Common myeloid progenitor, CD34-positive (primary cell): ENCODE data around the gene SPATS2L.

ENCODE experiments used
- CTCF ChIA-PET: fragments of 350-600 bp; sonication (Branson Sonifier 250); formaldehyde crosslinking; loops from one replicate; lab custom pipeline; 2021; ENCODE audit warnings: antibody characterized with exemption; lab: Charles Lee
- POLR2A ChIA-PET: fragments of 350-600 bp; sonication (Branson Sonifier 250); formaldehyde crosslinking; loops from one replicate; lab custom pipeline; 2021; ENCODE audit warnings: antibody characterized with exemption; lab: Charles Lee
- DNase-seq, 3 donors: peaks; one replicate each; pipeline versions ENCODE4 v3.0.0 to v3.0.0-alpha.2; 2013
- H3K27ac ChIP-seq, 2 experiments: 1 replicate in 1 of 2; 2 replicates in 1 of 2; pipeline ENCODE4 v1.7.0; 2013; ENCODE audit warnings: inconsistent platforms in 2 of 2, low read length in 2 of 2, mild to moderate bottlenecking in 2 of 2, low read depth in 1 of 2, moderate library complexity in 1 of 2; ENCODE audit not compliant: severe bottlenecking in 2 of 2, insufficient read depth in 1 of 2, poor library complexity in 1 of 2
- H3K27me3 ChIP-seq, 5 experiments: replicated peaks in 2 of 5; 1 replicate in 3 of 5; 2 replicates in 2 of 5; pipeline versions ENCODE4 v1.6.1 to v1.7.0; 2013; ENCODE audit warnings: low read length in 4 of 5, mild to moderate bottlenecking in 2 of 5, moderate library complexity in 2 of 5, inconsistent platforms in 1 of 5; ENCODE audit not compliant: insufficient read depth in 5 of 5, control insufficient read depth in 4 of 5
- H3K36me3 ChIP-seq, 4 experiments: 1 replicate in 2 of 4; 2 replicates in 2 of 4; pipeline versions ENCODE4 v1.6.1 to v1.7.0; 2013; ENCODE audit warnings: low read length in 3 of 4, control low read depth in 1 of 4, mild to moderate bottlenecking in 1 of 4; ENCODE audit not compliant: control insufficient read depth in 4 of 4, insufficient read depth in 4 of 4
- H3K4me1 ChIP-seq, 4 experiments: 1 replicate in 3 of 4; 2 replicates in 1 of 4; pipeline versions ENCODE4 v1.6.1 to v1.7.1; 2013; ENCODE audit warnings: low read length in 3 of 4, mild to moderate bottlenecking in 3 of 4, control low read depth in 1 of 4, inconsistent platforms in 1 of 4, moderate library complexity in 1 of 4; ENCODE audit not compliant: control insufficient read depth in 4 of 4, insufficient read depth in 4 of 4; ENCODE audit errors: control extremely low read depth in 1 of 4
- H3K4me3 ChIP-seq, 7 experiments: 1 replicate in 4 of 7; 2 replicates in 3 of 7; pipeline versions ENCODE4 v1.5.1 to v1.7.0; 2013; ENCODE audit warnings: mild to moderate bottlenecking in 7 of 7, low read length in 6 of 7, moderate library complexity in 6 of 7, inconsistent platforms in 2 of 7, low read depth in 2 of 7, control low read depth in 1 of 7; ENCODE audit not compliant: insufficient read depth in 4 of 7, control insufficient read depth in 1 of 7; ENCODE audit errors: extremely low read depth in 1 of 7
- H3K9me3 ChIP-seq, 5 experiments: 1 replicate in 4 of 5; 2 replicates in 1 of 5; pipeline versions ENCODE4 v1.6.1 to v1.7.1; 2013; ENCODE audit warnings: low read length in 4 of 5, mild to moderate bottlenecking in 2 of 5, inconsistent platforms in 1 of 5, low read depth in 1 of 5, moderate library complexity in 1 of 5; ENCODE audit not compliant: control insufficient read depth in 4 of 5, insufficient read depth in 2 of 5; ENCODE audit errors: control extremely low read depth in 1 of 5
- WGBS: methylation state at CpG from one replicate; pipeline ENCODE4 v1.1.5; 2013; ENCODE audit not compliant: insufficient coverage; 5-methylcytosine and 5-hydroxymethylcytosine counted together

SPATS2L gene

GRCh38 chr2:200329798-200330197 lies 23.3 kb downstream of the SPATS2L start:
- Histone ChIP-seq H3K4me3 (no peak overlapping the region), H3K27ac (no peak overlapping the region), H3K27me3 (no peaks in the 10 kb centered on the region), H3K9me3 (no peaks in the 10 kb centered on the region), H3K36me3 (no peaks in the 10 kb centered on the region), H3K4me1 (peaks cover 0 to 3% (median 0%) of the 10 kb centered on the region in 4 experiments)
- no peak for DNase-seq
- POLR2A ChIA-PET, result no interaction called here
- 69% methylated on average over 2 of the region's 3 CpGs for WGBS
- CTCF ChIA-PET, result interaction anchor here (1.5 kb wide), 1 partner anchor 23 kb away, joined by 5 read pairs; no protein-coding TSS in a partner anchor

GRCh38 chr2:200330351-200331060 lies 24.0 kb downstream of the SPATS2L start:
- POLR2A ChIA-PET, result no interaction called here
- CTCF ChIA-PET, result interaction anchor here (1.5 kb wide), 1 partner anchor 22 kb away, joined by 5 read pairs; no protein-coding TSS in a partner anchor

GRCh38 chr2:200331061-200331400 lies 24.5 kb downstream of the SPATS2L start:
- Histone ChIP-seq H3K36me3 (no peaks in the 10 kb centered on the region), H3K4me1 (peaks cover 0 to 4% (median 1%) of the 10 kb centered on the region in 4 experiments), H3K27me3 (no peaks in the 10 kb centered on the region), H3K27ac (no peak overlapping the region), H3K9me3 (no peaks in the 10 kb centered on the region), H3K4me3 (no peak overlapping the region)
- DNase-seq, result no peak
- no CpG with 5 or more reads among the region's 2 CpGs for WGBS
- ChIA-PET CTCF (interaction anchor here (1.5 kb wide), 1 partner anchor 21 kb away, joined by 5 read pairs; no protein-coding TSS in a partner anchor), POLR2A (no interaction called here)

More at GRCh38 chr2:200330351-200331060, 24.0 kb downstream of the SPATS2L start:
- Histone ChIP-seq H3K4me3 (no peak overlapping the region), H3K36me3 (no peaks in the 10 kb centered on the region), H3K27ac (no peak overlapping the region), H3K9me3 (no peaks in the 10 kb centered on the region), H3K27me3 (no peaks in the 10 kb centered on the region), H3K4me1 (peaks cover 0 to 4% (median 1%) of the 10 kb centered on the region in 4 experiments)
- no peak for DNase-seq
- WGBS, result 84% methylated on average over 3 of the region's 5 CpGs

GRCh38 chr2:200335657-200336056 lies 29.2 kb downstream of the SPATS2L start:
- no peaks in the 10 kb centered on the region for H3K27me3 ChIP-seq
- no peak for DNase-seq
- peaks cover 0 to 24% (median 18%) of the 10 kb centered on the region in 4 experiments for H3K4me1 ChIP-seq
- H3K36me3 ChIP-seq, result no peaks in the 10 kb centered on the region
- ChIA-PET CTCF (no interaction called here), POLR2A (no interaction called here)
- WGBS, result 100% methylated on average over 1 of the region's 2 CpGs
- no peak overlapping the region for H3K27ac ChIP-seq
- no peaks in the 10 kb centered on the region for H3K9me3 ChIP-seq
- H3K4me3 ChIP-seq, result no peak overlapping the region

GRCh38 chr2:200336980-200337615 lies 30.6 kb downstream of the SPATS2L start:
- CTCF ChIA-PET, result interaction anchor here (1.1 to 1.4 kb wide), 2 partner anchors 15 to 27 kb away, joined by 3 read pairs; no protein-coding TSS in a partner anchor
- DNase-seq, result no peak
- Histone ChIP-seq H3K4me1 (peaks cover 0 to 24% (median 18%) of the 10 kb centered on the region in 4 experiments), H3K36me3 (no peaks in the 10 kb centered on the region), H3K27ac (no peak overlapping the region), H3K27me3 (no peaks in the 10 kb centered on the region), H3K9me3 (no peaks in the 10 kb centered on the region), H3K4me3 (no peak overlapping the region)
- POLR2A ChIA-PET, result no interaction called here
- 83% methylated on average over 1 of the region's 3 CpGs for WGBS

GRCh38 chr2:200337621-200338020 lies 31.1 kb downstream of the SPATS2L start:
- CTCF ChIA-PET, result interaction anchor here (1.1 to 1.4 kb wide), 3 partner anchors 16 to 26 kb away, joined by 3 read pairs; no protein-coding TSS in a partner anchor
- Histone ChIP-seq H3K27me3 (no peaks in the 10 kb centered on the region), H3K9me3 (no peaks in the 10 kb centered on the region), H3K36me3 (no peaks in the 10 kb centered on the region), H3K4me3 (no peak overlapping the region), H3K27ac (no peak overlapping the region), H3K4me1 (peaks cover 0 to 24% (median 18%) of the 10 kb centered on the region in 4 experiments)
- POLR2A ChIA-PET, result no interaction called here
- no peak for DNase-seq
- 86% methylated on average over 2 of the region's 2 CpGs for WGBS

- ChIA-PET POLR2A (interaction anchor here (0.5 kb wide), 1 partner anchor 338 kb away, joined by 4 read pairs; no protein-coding TSS in a partner anchor), CTCF (interaction anchor here (1.1 to 1.5 kb wide), 3 partner anchors 15 to 19 kb away, joined by 3 read pairs; no protein-coding TSS in a partner anchor)
- WGBS, result 0% methylated on average over 1 of the region's 4 CpGs
- Histone ChIP-seq H3K27me3 (no peaks in the 10 kb centered on the region), H3K36me3 (no peaks in the 10 kb centered on the region), H3K9me3 (no peaks in the 10 kb centered on the region), H3K4me1 (peaks cover 0 to 24% (median 18%) of the 10 kb centered on the region in 4 experiments), H3K27ac (no peak overlapping the region), H3K4me3 (peak overlapping the region in 1 of 7 experiments; percentile 6)
- DNase-seq, result peak in 2 of 3 donors; percentile 66 to 70
Measured at GRCh38 chr2:200338692-200339091, 32.2 kb downstream of the SPATS2L start.
